Heart right ventricle (tissue), 16 donors: ENCODE results near the gene GSTM3. TPM values are rescaled to one million over a fixed set of nuclear protein-coding genes. Genes with fewer than 3 reads are reported as not detected.
"Not testable (repeated sequence)": the region's sequence is repeated elsewhere in the genome, so short reads cannot be mapped to it uniquely, and the experiment has no call there.

ENCODE experiments used
- ATAC-seq, 8 donors: fragments of 200-7000 bp; cut with Tn5 transposase; one replicate each; pipeline ENCODE4 v1.9.1; 2020; ENCODE audit warnings: mild to moderate bottlenecking in 8 of 8, moderate library complexity in 8 of 8, moderate number of reproducible peaks in 1 of 8
- DNase-seq, 2 donors: peaks; one replicate each; pipeline ENCODE4 v3.0.0-alpha.2; 2020
- H3K27ac ChIP-seq, 10 donors: fragments of 200-600 bp; sonication (generic) in 2 of 10; one replicate each; pipeline versions ENCODE4 v1.5.0 to v1.8.0; 2020 to 2022; ENCODE audit warnings: mild to moderate bottlenecking in 3 of 10
- H3K27me3 ChIP-seq, 7 donors: fragments of 200-600 bp; one replicate each; pipeline ENCODE4 v1.8.0; 2021 to 2022; ENCODE audit warnings: mild to moderate bottlenecking in 2 of 7
- H3K36me3 ChIP-seq, 9 donors: fragments of 200-600 bp; sonication (generic) in 1 of 9; one replicate each; pipeline versions ENCODE4 v1.5.0 to v1.8.0; 2020 to 2022; ENCODE audit warnings: mild to moderate bottlenecking in 2 of 9
- H3K4me1 ChIP-seq, 9 donors: fragments of 200-600 bp; sonication (generic) in 1 of 9; one replicate each; pipeline versions ENCODE4 v1.5.0 to v1.8.0; 2020 to 2022; ENCODE audit warnings: mild to moderate bottlenecking in 4 of 9
- H3K4me3 ChIP-seq, 10 donors: fragments of 200-600 bp; sonication (generic) in 2 of 10; one replicate each; pipeline versions ENCODE4 v1.5.0 to v1.8.0; 2020 to 2022; ENCODE audit warnings: mild to moderate bottlenecking in 7 of 10, moderate library complexity in 2 of 10
- H3K9me3 ChIP-seq, 11 donors: fragments of 200-600 bp in 10 of 11; sonication (generic) in 2 of 11; one replicate each; pipeline versions ENCODE4 v1.5.0 to v1.8.0; 2013 to 2022; ENCODE audit warnings: mild to moderate bottlenecking in 2 of 11, control low read depth in 1 of 11, moderate library complexity in 1 of 11
- WGBS, 2 donors: extraction: QIAGEN DNeasy Blood & Tissue Kit; methylation state at CpG; one replicate each; pipeline ENCODE4 v1.1.7; 2013; ENCODE audit warnings: inconsistent platforms in 1 of 2; 5-methylcytosine and 5-hydroxymethylcytosine counted together
- intact Hi-C, 10 donors: fragments of 100-400 bp; cut with DNase I; formaldehyde crosslinking; loops; one replicate each; pipeline versions ENCODE4 v1.11.1 to v1.14.2; 2022
- polyA plus RNA-seq, 2 donors: library from polyadenylated mRNA; stranded (reverse); fragments of 200-250 nt; gene quantifications; one replicate each; pipeline ENCODE4 v1.2.3, GENCODE V29; 2013
- total RNA-seq, 10 donors: library from RNA; stranded (reverse); fragmentation: NEBNext Ultra II Directional in 3 of 10; extraction: Animal tissue kit (Norgen Biotek cat#: 25700) in 3 of 10; gene quantifications; one replicate each; pipeline versions ENCODE4 v1.2.1 to v1.2.4, GENCODE V29; 2021 to 2023
- TF ChIP-seq, protein P1 (sequence below), 9 donors: fragments of 200-600 bp; sonication (generic) in 2 of 9; IDR thresholded peaks; one replicate each; pipeline versions ENCODE4 v1.5.0 to v1.8.0; 2021 to 2022; ENCODE audit warnings: antibody characterized with exemption in 9 of 9, mild to moderate bottlenecking in 5 of 9, moderate library complexity in 1 of 9
- donor health status: Arrhythmogenic right ventricular cardiomyopathy.
- donor health status: ischemic (EF 13 %, LVEDD 7.1; RV severe dilation, severe dysfunction).
- donor health status: healthy with polysubstance abuse.
- donor health status: DM: no; HTN: yes; CAD: no.
- donor health status: DM: no; HTN: no; CAD: no.
- donor health status: ischemic (EF 25% LVEDD 6.9; RV normal size, moderate dysfunction).
- donor health status: ischemic (EF 25% LVEDD 5.7; RV mildly dilated, moderate dysfunction).
- donor health status: healthy.
- donor health status: DM: yes; HTN: yes; CAD: no.
- donor health status: Ischemic cardiomyopathy.
- donor health status: ischemic (EF 35%, LVEDD 5.7; RV mildly dilated, moderate dysfunction).
- donor health status: nonischemic (EF 11% LVEDD 7.7; RV severe dilation, severe dysfunction).
- donor health status: DM: yes; HTN: yes; CAD: no.
- donor health status: PGD.
- donor health status: ischemic (EF 29% LVEDD 5.4; RV normal size, mild dysfunction).
- donor health status: nonischemic (EF 23%, LVEDD 6.1; RV moderate dilation, normal function).

The GSTM3 gene
- total and polyA plus RNA-seq, 12 donors = 49.0 to 289 (median 99.3) TPM

DNA sequence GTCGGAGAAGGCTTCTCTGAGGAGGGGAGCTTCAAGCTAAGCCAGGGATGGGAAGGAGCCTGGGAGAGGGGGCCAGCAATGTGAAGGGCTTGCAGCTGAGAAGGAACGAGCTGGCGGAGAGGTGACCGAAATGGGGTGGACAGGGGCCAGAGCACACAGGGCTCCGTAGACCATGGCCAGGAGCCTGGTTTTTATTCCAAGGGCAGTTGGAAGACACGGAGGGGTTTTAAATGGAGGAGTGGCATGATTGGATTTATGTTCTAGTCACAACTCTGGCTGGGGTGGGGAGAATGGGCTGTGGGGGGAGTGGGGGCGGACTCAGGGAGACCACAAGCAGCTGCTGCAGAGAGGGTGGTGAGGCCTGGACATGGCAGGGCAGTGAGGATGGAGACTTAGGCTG is 28.0 kb upstream of the GSTM3 start:
- H3K27me3 ChIP-seq = no peaks in the 10 kb centered on the region
- intact Hi-C loops = no loop called here
- H3K27ac ChIP-seq = no peak overlapping the region
- no peaks in the 10 kb centered on the region for H3K9me3 ChIP-seq
- peaks cover 0 to 27% (median 13%) of the 10 kb centered on the region in 9 donors for H3K4me1 ChIP-seq
- ATAC-seq (no peak), DNase-seq (peak in 1 of 2 donors; percentile 11)
- 80 to 86% methylated on average over 7 of the region's 7 CpGs for WGBS, 2 donors
- no peak overlapping the region for H3K4me3 ChIP-seq
- TF ChIP-seq, protein P1, sequence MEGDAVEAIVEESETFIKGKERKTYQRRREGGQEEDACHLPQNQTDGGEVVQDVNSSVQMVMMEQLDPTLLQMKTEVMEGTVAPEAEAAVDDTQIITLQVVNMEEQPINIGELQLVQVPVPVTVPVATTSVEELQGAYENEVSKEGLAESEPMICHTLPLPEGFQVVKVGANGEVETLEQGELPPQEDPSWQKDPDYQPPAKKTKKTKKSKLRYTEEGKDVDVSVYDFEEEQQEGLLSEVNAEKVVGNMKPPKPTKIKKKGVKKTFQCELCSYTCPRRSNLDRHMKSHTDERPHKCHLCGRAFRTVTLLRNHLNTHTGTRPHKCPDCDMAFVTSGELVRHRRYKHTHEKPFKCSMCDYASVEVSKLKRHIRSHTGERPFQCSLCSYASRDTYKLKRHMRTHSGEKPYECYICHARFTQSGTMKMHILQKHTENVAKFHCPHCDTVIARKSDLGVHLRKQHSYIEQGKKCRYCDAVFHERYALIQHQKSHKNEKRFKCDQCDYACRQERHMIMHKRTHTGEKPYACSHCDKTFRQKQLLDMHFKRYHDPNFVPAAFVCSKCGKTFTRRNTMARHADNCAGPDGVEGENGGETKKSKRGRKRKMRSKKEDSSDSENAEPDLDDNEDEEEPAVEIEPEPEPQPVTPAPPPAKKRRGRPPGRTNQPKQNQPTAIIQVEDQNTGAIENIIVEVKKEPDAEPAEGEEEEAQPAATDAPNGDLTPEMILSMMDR (IDR thresholded peaks at IDR 0.05) = no peak
- no peaks in the 10 kb centered on the region for H3K36me3 ChIP-seq

DNA sequence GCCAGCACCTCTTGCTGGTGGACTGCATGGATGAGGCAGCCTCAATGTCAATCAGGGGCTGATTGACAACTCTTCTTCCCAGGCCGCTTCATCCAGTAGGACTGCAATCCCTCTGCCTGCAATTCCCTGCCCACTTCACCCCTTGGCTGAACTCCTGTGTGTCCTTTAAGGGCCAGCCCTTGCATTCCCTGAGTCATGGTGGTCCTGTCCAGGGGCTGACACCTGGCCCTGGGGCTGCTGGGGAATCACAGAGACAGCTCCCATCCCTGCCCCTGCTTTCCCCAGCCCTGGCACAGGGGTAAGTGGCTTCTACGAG is 27.5 kb upstream of the GSTM3 start:
- H3K36me3 ChIP-seq = no peaks in the 10 kb centered on the region
- 70 to 95% methylated on average over 2 of the region's 2 CpGs for WGBS, 2 donors
- no peaks in the 10 kb centered on the region for H3K9me3 ChIP-seq
- DNase-seq = no peak
- intact Hi-C loops = no loop called here
- H3K4me1 ChIP-seq = peaks cover 0 to 27% (median 13%) of the 10 kb centered on the region in 9 donors
- TF ChIP-seq, protein P1 (IDR thresholded peaks at IDR 0.05) = no peak
- H3K27ac ChIP-seq = no peak overlapping the region
- no peak overlapping the region for H3K4me3 ChIP-seq
- H3K27me3 ChIP-seq = no peaks in the 10 kb centered on the region
- no peak for ATAC-seq

DNA sequence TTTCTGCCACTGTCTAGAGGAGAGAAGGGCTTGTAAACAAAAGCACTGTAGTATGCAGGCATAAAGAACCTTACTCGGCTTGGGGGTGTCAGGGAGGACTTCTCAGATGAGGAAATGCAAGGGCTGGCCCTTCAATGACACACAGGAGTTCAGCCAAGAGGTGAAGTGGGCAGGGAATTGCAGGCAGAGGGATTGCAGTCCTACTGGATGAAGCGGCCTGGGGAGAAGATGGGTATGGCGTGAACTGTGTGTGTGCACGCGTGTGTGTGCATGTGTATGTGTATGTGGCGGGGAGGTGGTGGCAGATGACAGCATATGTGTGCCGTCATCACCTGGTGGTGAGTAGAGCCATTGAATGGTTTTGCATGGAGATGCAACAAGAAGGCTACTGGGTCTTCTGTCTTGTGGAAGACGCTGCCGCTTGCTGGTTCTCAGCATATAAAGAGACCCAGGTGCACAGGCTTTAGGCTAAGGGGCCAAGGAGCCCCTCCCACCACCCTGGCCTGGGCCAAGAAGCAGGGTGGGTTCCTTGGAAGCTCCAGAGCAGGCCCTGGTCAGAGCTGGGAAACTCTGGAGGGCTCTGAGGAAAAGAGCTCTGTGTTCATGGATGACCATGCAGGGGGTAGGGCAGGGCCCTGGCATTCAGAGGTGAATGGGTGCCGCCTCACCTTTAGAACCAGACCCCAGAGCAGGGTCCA is 26.9 kb upstream of the GSTM3 start:
- Histone ChIP-seq H3K27me3 (no peaks in the 10 kb centered on the region), H3K4me3 (no peak overlapping the region), H3K4me1 (peaks cover 0 to 27% (median 14%) of the 10 kb centered on the region in 9 donors), H3K36me3 (no peaks in the 10 kb centered on the region), H3K27ac (peak overlapping the region in 2 of 10 donors; percentile 39 to 58), H3K9me3 (no peaks in the 10 kb centered on the region)
- intact Hi-C loops = no loop called here
- DNase-seq (peak in 1 of 2 donors; percentile 3), ATAC-seq (peak in 1 of 8 donors; percentile 6)
- WGBS, 2 donors = 90 to 97% methylated on average over 10 of the region's 10 CpGs
- TF ChIP-seq, protein P1 (IDR thresholded peaks at IDR 0.05) = no peak

- H3K9me3 ChIP-seq, intact Hi-C loops, H3K27me3 ChIP-seq, H3K4me3 ChIP-seq, H3K36me3 ChIP-seq, ATAC-seq: not testable (repeated sequence)
- peak in 1 of 2 donors; percentile 1 for DNase-seq
- peaks cover 0 to 27% (median 13%) of the 10 kb centered on the region in 9 donors for H3K4me1 ChIP-seq
- 61 to 67% methylated on average over 17 of the region's 17 CpGs for WGBS, 2 donors
- H3K27ac ChIP-seq = peak overlapping the region in 6 of 10 donors; percentile 14 to 58 (median 45)
Measured at GRCh38 chr1:109766991-109767636, 26.3 kb upstream of the GSTM3 start.
